ENCODE results near the gene GSG1.

The GSG1 gene

GRCh38 chr12:13044906-13045299 lies 58.6 kb downstream of the GSG1 start:
- POLR2A ChIA-PET = no interaction called here
- peak; percentile 14 for DNase-seq (ENCODE audit: extremely low spot score)
- CTCF ChIA-PET = interaction anchor here (1.1 to 1.4 kb wide), 2 partner anchors 129 to 167 kb away, joined by 3 to 4 read pairs; no protein-coding TSS in a partner anchor
- no peak for TF ChIP-seq CTCF (IDR thresholded peaks at IDR 0.05; ENCODE audit: control extremely low read depth, extremely low read depth, low read depth, missing control alignments)

- ChIA-PET POLR2A (interaction anchor here (0.7 kb wide), 1 partner anchor 397 kb away, joined by 3 read pairs; no protein-coding TSS in a partner anchor), CTCF (interaction anchor here (1.1 to 1.4 kb wide), 4 partner anchors 10 to 168 kb away, joined by 3 to 6 read pairs (median 4); no protein-coding TSS in a partner anchor)
- DNase-seq (ENCODE audit: extremely low spot score) = peak; percentile 87
- TF ChIP-seq CTCF (IDR thresholded peaks at IDR 0.05; ENCODE audit: control extremely low read depth, extremely low read depth, low read depth, missing control alignments) = peak; percentile 7
Observed at GRCh38 chr12:13044002-13044905, 59.2 kb downstream of the GSG1 start, which contains the start of gene FAM234B. FAM234B (plus strand) TSS chr12:13044381; CDS start chr12:13044404, 23 bp downstream.

DNA sequence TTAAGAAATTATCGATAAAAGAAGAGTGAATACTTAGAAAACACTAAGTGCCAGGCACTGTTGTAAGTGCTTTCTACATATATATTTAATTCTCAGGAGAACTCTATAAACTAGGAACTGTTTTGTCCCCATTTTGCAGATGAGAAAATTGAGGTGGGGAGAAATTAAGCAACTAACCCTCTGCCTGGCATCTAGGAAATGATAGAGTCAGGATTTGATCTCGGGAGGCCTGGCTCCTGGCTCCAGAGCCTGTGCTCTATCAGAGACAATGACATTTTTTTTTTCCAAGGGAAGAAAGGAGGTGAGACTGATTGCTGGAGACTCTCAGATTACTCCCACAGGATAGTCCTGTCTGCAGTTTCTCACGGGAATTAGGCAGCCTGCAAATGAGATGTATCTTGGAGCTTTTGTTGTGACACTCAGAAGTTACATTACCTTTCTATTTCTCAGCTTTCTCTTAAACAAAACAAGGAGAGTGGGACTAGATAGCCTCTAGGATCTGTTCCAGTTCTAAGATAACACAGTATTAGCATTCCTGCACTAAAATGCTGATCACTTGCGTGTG lies 60.7 kb downstream of the GSG1 start:
- DNase-seq (ENCODE audit: extremely low spot score) = no peak
- TF ChIP-seq CTCF (IDR thresholded peaks at IDR 0.05; ENCODE audit: control extremely low read depth, extremely low read depth, low read depth, missing control alignments) = no peak
- POLR2A ChIA-PET = no interaction called here
- CTCF ChIA-PET = interaction anchor here (1.4 to 1.7 kb wide), 2 partner anchors 8 to 169 kb away, joined by 5 to 6 read pairs; no protein-coding TSS in a partner anchor

DNA sequence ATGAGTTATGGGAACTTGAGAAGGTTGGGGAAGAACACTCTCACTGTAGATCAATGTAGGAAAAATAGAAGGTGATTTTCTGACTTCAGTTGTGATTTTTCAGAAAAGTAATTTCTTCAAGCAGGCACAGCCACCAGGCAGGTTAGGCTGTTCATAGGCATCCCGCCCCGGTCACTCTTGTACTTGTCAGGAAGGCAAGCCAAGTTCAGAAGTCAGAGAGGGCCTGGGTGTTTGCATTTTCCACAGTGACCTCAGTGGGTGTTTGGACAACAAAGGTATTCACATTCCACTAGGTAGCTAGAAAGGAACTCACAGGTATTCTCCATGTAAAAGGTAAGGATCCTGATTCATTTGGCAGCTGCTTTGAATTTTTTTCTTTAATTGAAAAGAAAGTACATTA lies 62.2 kb downstream of the GSG1 start:
- no peak for TF ChIP-seq CTCF (IDR thresholded peaks at IDR 0.05; ENCODE audit: control extremely low read depth, extremely low read depth, low read depth, missing control alignments)
- CTCF ChIA-PET = no interaction called here
- DNase-seq (ENCODE audit: extremely low spot score) = no peak
- POLR2A ChIA-PET = no interaction called here

DNA sequence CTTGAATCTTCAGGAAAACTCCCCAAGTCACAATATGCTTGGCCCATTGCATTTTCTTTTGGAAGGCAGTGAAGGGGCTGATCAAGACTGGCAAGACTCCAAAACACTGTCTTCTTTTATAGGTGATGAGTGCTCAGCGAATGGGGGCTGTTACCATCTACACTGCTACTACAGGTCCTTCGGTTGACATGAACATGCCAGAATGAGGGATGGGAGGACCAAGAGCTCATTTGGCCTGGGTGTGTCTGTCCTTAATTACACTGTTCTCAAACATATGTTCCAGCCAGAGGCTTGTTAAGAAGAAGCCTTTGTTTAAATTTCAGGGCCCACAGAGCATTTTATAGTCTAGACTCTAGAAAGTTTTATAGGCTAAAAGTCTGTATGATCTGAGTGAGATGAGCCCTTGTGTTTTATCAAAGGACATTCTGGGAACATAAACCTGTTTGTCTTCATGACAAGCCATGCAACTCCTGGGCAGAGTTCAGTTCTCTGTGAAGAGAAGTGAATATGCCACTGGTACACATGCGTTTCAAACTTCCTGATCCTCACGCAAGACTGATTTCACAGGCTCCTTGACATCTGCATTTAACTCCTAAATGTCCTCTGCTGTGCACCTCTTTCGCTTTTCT lies 64.0 kb downstream of the GSG1 start:
- no peak for DNase-seq (ENCODE audit: extremely low spot score)
- CTCF ChIA-PET = interaction anchor here (1.0 to 2.1 kb wide), 2 partner anchors 10 to 48 kb away, joined by 5 to 6 read pairs; no protein-coding TSS in a partner anchor
- no peak for TF ChIP-seq CTCF (IDR thresholded peaks at IDR 0.05; ENCODE audit: control extremely low read depth, extremely low read depth, low read depth, missing control alignments)
- POLR2A ChIA-PET = no interaction called here

GRCh38 chr12:13038491-13039161 lies 64.8 kb downstream of the GSG1 start:
- ChIA-PET CTCF (interaction anchor here (0.9 to 2.1 kb wide), 7 partner anchors 11 to 173 kb away, joined by 3 to 6 read pairs (median 4); no protein-coding TSS in a partner anchor), POLR2A (no interaction called here)
- TF ChIP-seq CTCF (IDR thresholded peaks at IDR 0.05; ENCODE audit: control extremely low read depth, extremely low read depth, low read depth, missing control alignments) = no peak
- DNase-seq (ENCODE audit: extremely low spot score) = no peak
